Right lobe of liver (tissue), 6 donors: ENCODE measurements around the gene PIM3. TPM values are rescaled to one million over a fixed set of nuclear protein-coding genes. Genes with fewer than 3 reads are reported as not detected.
A peak's percentile ranks its signal among the peaks of the same experiment; 100 is the strongest.

ENCODE experiments used
- ATAC-seq, 4 donors: fragments of 200-7000 bp; cut with Tn5 transposase; one replicate each; pipeline ENCODE4 v1.9.1; 2020; ENCODE audit warnings: mild to moderate bottlenecking in 4 of 4, moderate library complexity in 4 of 4
- DNase-seq, 3 donors: peaks; one replicate each; pipeline ENCODE4 v3.0.0-alpha.2; 2020
- H3K27ac ChIP-seq, 3 donors: fragments of 200-600 bp; one replicate each; pipeline ENCODE4 v1.8.0; 2022
- H3K27me3 ChIP-seq, 2 donors: fragments of 200-600 bp; one replicate each; pipeline ENCODE4 v1.8.0; 2022
- H3K36me3 ChIP-seq, 4 donors: fragments of 200-600 bp; sonication (generic) in 1 of 4; one replicate each; pipeline versions ENCODE4 v1.5.1 to v1.8.0; 2017 to 2022; ENCODE audit warnings: control low read depth in 1 of 4
- H3K4me1 ChIP-seq, 4 donors: fragments of 200-600 bp; sonication (generic) in 1 of 4; one replicate each; pipeline versions ENCODE4 v1.5.1 to v1.8.0; 2017 to 2022; ENCODE audit warnings: control low read depth in 1 of 4
- H3K4me3 ChIP-seq, 3 donors: fragments of 200-600 bp; one replicate each; pipeline ENCODE4 v1.8.0; 2022
- H3K9me3 ChIP-seq, 4 donors: fragments of 200-600 bp; sonication (generic) in 1 of 4; one replicate each; pipeline versions ENCODE4 v1.5.1 to v1.8.0; 2017 to 2022; ENCODE audit warnings: control low read depth in 1 of 4
- CTCF ChIP-seq, 4 donors: fragments of 200-600 bp in 3 of 4; fragments of 450-650 bp in 1 of 4; IDR thresholded peaks; one replicate each; pipeline versions ENCODE4 v1.5.1 to v1.8.0; 2016 to 2022; ENCODE audit warnings: antibody characterized with exemption in 4 of 4, mild to moderate bottlenecking in 2 of 4
- POLR2A ChIP-seq: fragments of 450-650 bp; IDR thresholded peaks from one replicate; pipeline ENCODE4 v1.6.1; 2017; ENCODE audit warnings: antibody characterized with exemption, mild to moderate bottlenecking
- whole genome bisulfite sequencing: methylation state at CpG from one replicate; pipeline ENCODE4 v1.1.6; 2018; ENCODE audit warnings: low coverage, low lambda C conversion rate; ENCODE audit not compliant: insufficient coverage; ENCODE audit errors: missing lambda C conversion rate; 5-methylcytosine and 5-hydroxymethylcytosine counted together
- intact Hi-C, 2 donors: fragments of 100-400 bp; cut with DNase I; formaldehyde crosslinking; loops; one replicate each; pipeline versions ENCODE4 v1.11.2 to v1.14.1; 2022
- total RNA-seq, 6 experiments: library from RNA; depleted of rRNA in 2 of 6; stranded (reverse); fragments of >200 nt in 2 of 6; fragmentation: NEBNext Ultra II Directional in 3 of 6; extraction: Animal tissue kit (Norgen Biotek cat#: 25700) in 3 of 6; gene quantifications; one replicate each; pipeline versions ENCODE4 v1.1.0 to v1.2.4, GENCODE V29; 2016 to 2023
- donor health status: DM: no; HTN: yes; CAD: no.
- donor health status: DM: no; HTN: no; CAD: no.
- donor health status: DM: no; HTN: no; CAD: no.
- donor health status: DM: no; HTN: yes; CAD: no.
- donor health status: DM: no; HTN: yes; CAD: no.

Gene PIM3
- total RNA-seq, 6 experiments from 2014 or later = 26.7 to 64.4 (median 32.8) TPM

DNA sequence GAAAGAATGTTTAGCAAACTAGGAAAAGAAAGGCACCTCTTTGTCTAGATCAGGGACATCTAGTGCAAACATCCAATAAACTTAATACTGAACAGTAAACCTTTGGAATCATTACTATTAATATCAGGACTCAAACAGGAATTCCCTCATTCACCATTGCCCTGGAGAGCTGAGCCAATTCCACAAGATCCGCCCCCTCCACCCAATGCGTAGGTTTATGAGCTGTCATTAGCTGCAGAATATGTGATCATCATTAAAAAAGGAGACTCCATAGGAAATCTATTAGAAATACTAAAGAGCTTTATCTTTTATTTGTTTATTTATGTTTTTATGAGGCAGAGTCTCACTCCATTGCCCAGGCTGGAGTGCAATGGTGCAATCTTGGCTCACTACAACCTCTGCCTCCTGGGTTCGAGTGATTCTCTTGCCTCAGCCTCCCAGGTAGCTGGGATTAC, 46.5 kb downstream of the PIM3 start:
- Histone ChIP-seq H3K36me3 (no peaks in the 10 kb centered on the region), H3K9me3 (no peaks in the 10 kb centered on the region), H3K27ac (no peak overlapping the region), H3K4me1 (no peaks in the 10 kb centered on the region), H3K27me3 (peaks cover 0 to 7% of the 10 kb centered on the region in 2 donors), H3K4me3 (no peak overlapping the region)
- intact Hi-C loops = no loop called here
- ATAC-seq (no peak), DNase-seq (no peak)
- no peak for TF ChIP-seq CTCF (IDR thresholded peaks at IDR 0.05)
- no peak for TF ChIP-seq POLR2A
- 74% methylated on average over 3 of the region's 3 CpGs for WGBS

DNA sequence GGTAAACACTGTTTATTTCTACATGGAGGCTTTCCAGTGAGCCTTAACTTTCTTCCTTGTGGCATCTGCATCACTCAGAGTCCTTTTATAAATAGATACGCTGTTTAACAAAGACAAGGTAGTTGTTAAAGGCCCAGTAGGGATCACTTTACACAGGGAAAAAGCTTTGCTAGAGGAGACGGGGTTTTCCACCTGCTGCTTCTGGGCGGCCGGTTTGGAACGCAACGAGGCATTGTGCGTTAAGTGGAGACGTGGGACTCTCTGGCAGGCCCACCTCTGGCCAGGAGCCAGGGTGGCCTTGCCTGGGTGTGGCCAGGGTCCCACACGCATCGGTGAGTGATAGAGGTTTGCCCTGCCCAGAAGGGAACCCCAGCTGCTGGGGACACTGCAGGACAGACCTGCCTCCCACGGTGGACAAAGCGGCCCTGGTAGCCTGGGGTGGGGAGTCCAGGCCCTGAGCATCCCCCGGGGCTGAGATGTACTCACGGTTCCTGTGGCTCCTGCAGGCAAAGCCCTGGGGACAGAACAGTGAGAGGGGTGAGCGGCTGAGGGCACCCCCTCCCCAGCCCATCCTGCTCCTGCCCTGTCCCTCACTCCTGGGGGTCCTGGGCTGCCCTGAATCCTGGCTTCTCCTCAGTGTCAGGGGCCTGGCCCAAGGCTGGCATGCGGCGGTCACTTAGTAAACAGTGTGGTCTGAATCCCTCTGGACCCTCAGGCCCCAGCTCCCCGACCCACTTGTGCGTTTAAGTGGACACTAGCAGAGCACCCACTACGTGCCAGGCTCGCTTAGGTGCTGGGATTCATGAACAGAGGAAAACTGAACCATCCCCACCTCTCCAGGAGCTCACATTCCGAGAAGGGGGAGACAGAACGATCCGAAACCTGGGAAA, 47.8 kb downstream of the PIM3 start:
- no peak overlapping the region for H3K27ac ChIP-seq
- DNase-seq (no peak), ATAC-seq (no peak)
- no peaks in the 10 kb centered on the region for H3K36me3 ChIP-seq
- H3K9me3 ChIP-seq = no peaks in the 10 kb centered on the region
- no peaks in the 10 kb centered on the region for H3K4me1 ChIP-seq
- H3K4me3 ChIP-seq = no peak overlapping the region
- 82% methylated on average over 12 of the region's 24 CpGs for WGBS
- intact Hi-C loops = no loop called here
- peaks cover 0 to 10% of the 10 kb centered on the region in 2 donors for H3K27me3 ChIP-seq
- TF ChIP-seq CTCF (IDR thresholded peaks at IDR 0.05) (no peak), POLR2A (no peak)

DNA sequence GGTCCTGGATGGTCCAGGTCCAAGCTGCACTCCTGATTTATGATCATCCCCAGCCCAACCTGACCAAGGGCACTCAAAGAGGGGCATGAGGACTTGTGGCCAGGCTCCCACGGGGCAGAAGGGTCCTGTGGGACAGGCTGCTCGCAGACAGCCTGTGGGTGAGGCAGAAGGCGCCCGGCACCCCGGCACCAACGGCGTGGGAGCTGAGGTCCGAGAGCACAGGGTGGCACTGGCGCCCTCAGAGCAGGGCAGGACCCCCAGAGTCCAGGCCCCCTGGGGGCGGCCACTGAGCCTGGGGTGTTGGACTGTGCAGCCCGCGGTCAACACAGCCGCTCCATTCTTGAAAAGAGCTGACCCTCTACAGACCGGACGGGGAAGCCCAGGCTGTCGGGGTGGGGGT, 48.7 kb downstream of the PIM3 start:
- TF ChIP-seq CTCF (IDR thresholded peaks at IDR 0.05) = no peak
- TF ChIP-seq POLR2A = no peak
- Histone ChIP-seq H3K36me3 (no peaks in the 10 kb centered on the region), H3K9me3 (no peaks in the 10 kb centered on the region), H3K4me3 (no peak overlapping the region), H3K27ac (no peak overlapping the region), H3K27me3 (peaks cover 0 to 15% of the 10 kb centered on the region in 2 donors), H3K4me1 (no peaks in the 10 kb centered on the region)
- intact Hi-C loops = no loop called here
- DNase-seq (no peak), ATAC-seq (no peak)
- 56% methylated on average over 3 of the region's 16 CpGs for WGBS

GRCh38 chr22:50009765-50010675, 49.4 kb downstream of the PIM3 start:
- Histone ChIP-seq H3K4me1 (peaks cover 0 to 2% (median 0%) of the 10 kb centered on the region in 4 donors), H3K27me3 (peaks cover 0 to 22% of the 10 kb centered on the region in 2 donors), H3K9me3 (no peaks in the 10 kb centered on the region), H3K4me3 (no peak overlapping the region), H3K27ac (no peak overlapping the region), H3K36me3 (no peaks in the 10 kb centered on the region)
- ATAC-seq (no peak), DNase-seq (peak in 2 of 3 donors; percentile 21 to 58)
- intact Hi-C loops = no loop called here
- TF ChIP-seq POLR2A = no peak
- no CpG with 5 or more reads among the region's 46 CpGs for WGBS
